ENCODE measurements around the gene LTBP1.

The LTBP1 gene

DNA sequence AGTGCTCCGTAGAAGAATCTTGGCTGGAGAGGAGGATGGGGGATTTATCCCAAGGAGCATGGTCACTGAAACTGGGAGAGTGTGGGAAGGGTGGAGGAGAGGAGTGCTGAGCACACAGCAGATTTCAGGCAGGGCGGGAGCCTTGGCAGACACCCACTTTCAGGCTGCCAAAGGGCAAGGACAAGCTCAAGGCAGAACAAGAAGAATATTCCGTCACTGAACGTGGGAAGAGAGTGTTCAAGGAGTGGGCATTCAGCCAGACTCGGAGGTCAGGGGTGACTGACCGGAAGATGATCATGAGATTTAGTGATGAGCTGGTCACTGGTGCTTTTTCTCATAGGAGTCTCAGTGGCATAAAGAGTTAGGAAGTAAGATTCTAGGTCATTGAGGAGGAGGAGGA, 393.5 kb downstream of the LTBP1 start:
- no peaks in the 10 kb centered on the region for H3K36me3 ChIP-seq (ENCODE audit: low read depth)
- no peaks in the 10 kb centered on the region for H3K27me3 ChIP-seq (ENCODE audit: insufficient read depth, poor library complexity, severe bottlenecking)
- H3K9me3 ChIP-seq (ENCODE audit: severe bottlenecking): no peaks in the 10 kb centered on the region
- no peak overlapping the region for H3K4me3 ChIP-seq (ENCODE audit: severe bottlenecking)
- H3K27ac ChIP-seq (ENCODE audit: poor library complexity, severe bottlenecking): no peak overlapping the region
- TF ChIP-seq, protein P1, sequence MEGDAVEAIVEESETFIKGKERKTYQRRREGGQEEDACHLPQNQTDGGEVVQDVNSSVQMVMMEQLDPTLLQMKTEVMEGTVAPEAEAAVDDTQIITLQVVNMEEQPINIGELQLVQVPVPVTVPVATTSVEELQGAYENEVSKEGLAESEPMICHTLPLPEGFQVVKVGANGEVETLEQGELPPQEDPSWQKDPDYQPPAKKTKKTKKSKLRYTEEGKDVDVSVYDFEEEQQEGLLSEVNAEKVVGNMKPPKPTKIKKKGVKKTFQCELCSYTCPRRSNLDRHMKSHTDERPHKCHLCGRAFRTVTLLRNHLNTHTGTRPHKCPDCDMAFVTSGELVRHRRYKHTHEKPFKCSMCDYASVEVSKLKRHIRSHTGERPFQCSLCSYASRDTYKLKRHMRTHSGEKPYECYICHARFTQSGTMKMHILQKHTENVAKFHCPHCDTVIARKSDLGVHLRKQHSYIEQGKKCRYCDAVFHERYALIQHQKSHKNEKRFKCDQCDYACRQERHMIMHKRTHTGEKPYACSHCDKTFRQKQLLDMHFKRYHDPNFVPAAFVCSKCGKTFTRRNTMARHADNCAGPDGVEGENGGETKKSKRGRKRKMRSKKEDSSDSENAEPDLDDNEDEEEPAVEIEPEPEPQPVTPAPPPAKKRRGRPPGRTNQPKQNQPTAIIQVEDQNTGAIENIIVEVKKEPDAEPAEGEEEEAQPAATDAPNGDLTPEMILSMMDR (IDR thresholded peaks at IDR 0.05; ENCODE audit: poor library complexity, severe bottlenecking): no peak
- no peak for ATAC-seq (ENCODE audit: low read depth)
- no peaks in the 10 kb centered on the region for H3K4me1 ChIP-seq (ENCODE audit: insufficient read depth, poor library complexity, severe bottlenecking)
- DNase-seq (ENCODE audit: low spot score): no peak

DNA sequence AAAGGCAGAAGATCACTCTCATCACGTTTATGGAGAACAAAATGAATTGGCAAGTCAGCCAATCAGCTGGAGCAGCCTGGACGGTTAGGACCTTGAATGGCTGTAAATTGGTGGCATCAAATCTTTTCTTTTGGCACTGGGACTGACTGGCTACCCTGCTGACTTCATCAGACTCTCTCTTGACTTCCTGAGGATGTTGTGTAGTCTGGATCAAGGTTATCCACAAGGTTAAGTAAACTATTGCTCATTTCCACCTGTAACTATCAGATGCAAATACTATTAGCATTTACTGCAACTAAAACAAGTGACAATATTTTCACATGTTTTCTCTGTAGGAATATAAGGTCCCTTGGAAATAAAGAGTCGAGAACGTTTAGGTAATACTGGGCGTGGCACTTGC, 395.4 kb downstream of the LTBP1 start:
- H3K36me3 ChIP-seq (ENCODE audit: low read depth): no peaks in the 10 kb centered on the region
- no peak overlapping the region for H3K4me3 ChIP-seq (ENCODE audit: severe bottlenecking)
- no peaks in the 10 kb centered on the region for H3K9me3 ChIP-seq (ENCODE audit: severe bottlenecking)
- no peaks in the 10 kb centered on the region for H3K27me3 ChIP-seq (ENCODE audit: insufficient read depth, poor library complexity, severe bottlenecking)
- no peaks in the 10 kb centered on the region for H3K4me1 ChIP-seq (ENCODE audit: insufficient read depth, poor library complexity, severe bottlenecking)
- DNase-seq (ENCODE audit: low spot score) (no peak), ATAC-seq (ENCODE audit: low read depth) (no peak)
- TF ChIP-seq, protein P1 (IDR thresholded peaks at IDR 0.05; ENCODE audit: poor library complexity, severe bottlenecking): no peak
- H3K27ac ChIP-seq (ENCODE audit: poor library complexity, severe bottlenecking): no peak overlapping the region

DNA sequence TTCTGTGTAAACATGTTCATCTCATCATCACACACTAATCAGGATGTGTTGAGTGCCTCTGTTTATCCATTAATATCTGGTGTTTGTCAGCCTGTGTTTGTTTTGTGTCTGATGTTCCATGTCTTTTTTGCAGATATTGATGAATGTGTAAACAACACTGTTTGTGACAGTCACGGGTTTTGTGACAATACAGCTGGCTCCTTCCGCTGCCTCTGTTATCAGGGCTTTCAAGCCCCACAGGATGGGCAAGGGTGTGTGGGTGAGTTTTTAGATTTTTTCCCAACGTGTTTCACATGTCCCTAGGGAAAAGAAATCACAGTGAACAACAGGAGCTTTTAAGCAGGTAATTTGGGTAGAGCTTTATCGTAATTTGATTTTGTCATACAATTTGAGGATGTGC, 396.0 kb downstream of the LTBP1 start:
- TF ChIP-seq, protein P1 (IDR thresholded peaks at IDR 0.05; ENCODE audit: poor library complexity, severe bottlenecking): no peak

DNA sequence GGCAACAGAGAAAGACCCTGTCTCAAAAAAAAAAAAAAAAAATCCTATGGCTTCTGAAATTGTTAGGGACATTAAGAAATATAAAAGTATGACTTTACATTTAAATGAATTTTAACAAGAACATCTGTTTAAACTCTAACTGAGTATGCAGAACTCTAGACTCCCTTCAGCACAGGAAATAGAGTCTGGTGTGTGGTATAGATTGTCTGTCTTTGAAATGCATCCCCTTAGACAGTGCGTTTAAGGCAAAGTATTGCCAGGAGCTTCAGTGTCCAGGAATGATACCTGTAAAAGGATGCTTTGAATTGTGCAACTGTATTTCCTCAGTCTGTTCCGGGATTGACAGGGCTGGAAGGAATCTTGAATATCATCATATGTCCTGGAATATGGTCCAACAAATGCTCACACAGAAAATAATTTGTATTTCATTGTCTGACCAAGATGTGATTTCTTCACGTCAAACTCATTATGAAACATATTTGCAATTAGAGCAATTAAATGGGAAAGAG, 396.7 kb downstream of the LTBP1 start:
- H3K4me1 ChIP-seq (ENCODE audit: insufficient read depth, poor library complexity, severe bottlenecking): no peaks in the 10 kb centered on the region
- no peak overlapping the region for H3K4me3 ChIP-seq (ENCODE audit: severe bottlenecking)
- no peak for ATAC-seq (ENCODE audit: low read depth)
- no peak overlapping the region for H3K27ac ChIP-seq (ENCODE audit: poor library complexity, severe bottlenecking)
- no peaks in the 10 kb centered on the region for H3K9me3 ChIP-seq (ENCODE audit: severe bottlenecking)
- TF ChIP-seq, protein P1 (IDR thresholded peaks at IDR 0.05; ENCODE audit: poor library complexity, severe bottlenecking): no peak
- no peak for DNase-seq (ENCODE audit: low spot score)
- H3K36me3 ChIP-seq (ENCODE audit: low read depth): no peaks in the 10 kb centered on the region
- no peaks in the 10 kb centered on the region for H3K27me3 ChIP-seq (ENCODE audit: insufficient read depth, poor library complexity, severe bottlenecking)

More for the DNA sequence above, 396.0 kb downstream of the LTBP1 start:
- Histone ChIP-seq H3K9me3 (ENCODE audit: severe bottlenecking) (no peaks in the 10 kb centered on the region), H3K4me3 (ENCODE audit: severe bottlenecking) (no peak overlapping the region), H3K4me1 (ENCODE audit: insufficient read depth, poor library complexity, severe bottlenecking) (no peaks in the 10 kb centered on the region), H3K36me3 (ENCODE audit: low read depth) (no peaks in the 10 kb centered on the region), H3K27me3 (ENCODE audit: insufficient read depth, poor library complexity, severe bottlenecking) (no peaks in the 10 kb centered on the region), H3K27ac (ENCODE audit: poor library complexity, severe bottlenecking) (no peak overlapping the region)
- no peak for DNase-seq (ENCODE audit: low spot score)
- ATAC-seq (ENCODE audit: low read depth): no peak

DNA sequence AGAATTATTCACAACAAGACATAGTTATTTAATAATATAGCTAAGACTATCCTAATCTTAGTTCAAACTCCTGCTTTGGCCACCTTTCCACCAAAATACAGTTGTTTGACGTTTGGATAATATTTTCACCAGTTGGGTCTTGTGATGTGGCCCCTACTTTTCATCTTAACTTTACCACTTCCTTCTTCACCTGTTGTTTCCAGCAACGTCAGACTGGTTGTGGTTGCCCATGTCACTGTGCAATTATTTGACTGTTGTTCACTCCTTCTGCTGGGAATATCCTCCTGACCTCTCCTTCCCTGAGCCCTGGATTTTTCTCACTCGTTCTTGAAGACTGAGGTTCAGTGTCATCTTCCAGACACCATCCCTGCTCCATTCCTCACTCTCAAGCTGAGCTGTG, 397.5 kb downstream of the LTBP1 start:
- no peaks in the 10 kb centered on the region for H3K27me3 ChIP-seq (ENCODE audit: insufficient read depth, poor library complexity, severe bottlenecking)
- no peak overlapping the region for H3K27ac ChIP-seq (ENCODE audit: poor library complexity, severe bottlenecking)
- no peak overlapping the region for H3K4me3 ChIP-seq (ENCODE audit: severe bottlenecking)
- no peak for ATAC-seq (ENCODE audit: low read depth)
- no peak for DNase-seq (ENCODE audit: low spot score)
- TF ChIP-seq, protein P1 (IDR thresholded peaks at IDR 0.05; ENCODE audit: poor library complexity, severe bottlenecking): no peak
- H3K9me3 ChIP-seq (ENCODE audit: severe bottlenecking): no peaks in the 10 kb centered on the region
- H3K36me3 ChIP-seq (ENCODE audit: low read depth): no peaks in the 10 kb centered on the region
- no peaks in the 10 kb centered on the region for H3K4me1 ChIP-seq (ENCODE audit: insufficient read depth, poor library complexity, severe bottlenecking)

Data from RWPE2 (cell line).